CMK (cell line): ENCODE results near the gene MYH14.

Experiments used
- DNase-seq: peaks from one replicate; pipeline ENCODE4 v3.0.0-alpha.2; 2010; ENCODE audit warnings: low read depth

MYH14 gene

GRCh38 chr19:50192463-50193211 lies 10.8 kb upstream of the MYH14 start:
- no peak for DNase-seq

DNA sequence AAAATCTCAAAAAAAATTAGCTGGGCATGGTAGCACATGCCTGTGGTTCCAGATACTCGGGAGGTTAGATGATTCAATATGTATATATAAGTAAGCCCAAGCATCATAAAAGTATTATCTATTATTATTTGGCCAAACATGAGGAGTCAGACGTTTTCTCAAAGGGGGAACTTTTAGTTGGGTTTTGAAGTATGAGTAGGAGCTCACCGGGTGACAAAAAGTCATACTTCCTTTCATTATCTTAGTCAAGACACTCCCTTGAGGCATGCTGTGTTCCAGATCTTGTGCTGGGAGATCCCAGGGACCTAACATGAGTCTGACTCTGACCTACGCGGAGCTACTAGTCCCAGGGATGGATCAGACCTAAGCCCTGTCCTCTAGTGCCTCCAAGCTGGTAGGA lies 8.2 kb upstream of the MYH14 start:
- no peak for DNase-seq

- no peak for DNase-seq
These were observed 7.0 kb upstream of the MYH14 start for GRCh38 chr19:50196322-50196932.

GRCh38 chr19:50197348-50197747 lies 6.1 kb upstream of the MYH14 start:
- no peak for DNase-seq

GRCh38 chr19:50198431-50199258 lies 4.8 kb upstream of the MYH14 start:
- no peak for DNase-seq

DNA sequence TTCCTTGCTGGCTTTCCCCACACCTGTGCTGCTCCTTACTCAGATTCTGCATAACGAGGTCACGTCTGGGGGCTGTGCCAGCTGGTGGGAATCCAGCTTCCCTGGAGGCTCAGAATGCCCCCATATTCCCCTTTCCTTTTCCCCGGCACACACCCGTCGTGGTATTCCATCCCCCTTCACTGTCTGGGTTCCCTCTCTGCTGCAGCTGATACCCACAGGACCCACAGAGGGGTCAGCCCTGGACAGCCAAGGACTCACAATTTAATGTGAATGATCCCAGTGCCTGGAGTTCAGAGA lies 4.2 kb upstream of the MYH14 start:
- DNase-seq = no peak

GRCh38 chr19:50202386-50202785 lies 1.0 kb upstream of the MYH14 start:
- DNase-seq = no peak

- DNase-seq = no peak
These were observed 501 bp upstream of the MYH14 start for GRCh38 chr19:50202962-50203280.

DNA sequence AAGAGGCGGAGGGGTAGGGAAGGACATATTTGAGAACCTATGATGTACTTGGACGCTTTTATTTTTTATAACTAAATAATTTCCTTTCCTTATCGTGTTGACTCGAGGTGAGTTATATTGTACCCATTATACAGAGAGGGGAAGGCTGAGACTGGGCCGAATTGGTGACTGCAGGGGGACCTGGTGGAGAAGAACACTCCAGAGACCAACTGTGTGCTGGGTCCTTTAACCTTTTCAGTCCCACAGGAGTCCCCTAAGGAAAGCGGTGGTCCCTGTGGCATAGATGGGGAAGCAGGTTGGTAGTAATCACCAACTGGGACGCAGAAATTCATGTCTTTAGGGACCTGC lies 633 bp downstream of the MYH14 start:
- no peak for DNase-seq

GRCh38 chr19:50204811-50205675 lies 1.6 kb downstream of the MYH14 start:
- DNase-seq = no peak

GRCh38 chr19:50205681-50206138 lies 2.3 kb downstream of the MYH14 start:
- DNase-seq = no peak

DNA sequence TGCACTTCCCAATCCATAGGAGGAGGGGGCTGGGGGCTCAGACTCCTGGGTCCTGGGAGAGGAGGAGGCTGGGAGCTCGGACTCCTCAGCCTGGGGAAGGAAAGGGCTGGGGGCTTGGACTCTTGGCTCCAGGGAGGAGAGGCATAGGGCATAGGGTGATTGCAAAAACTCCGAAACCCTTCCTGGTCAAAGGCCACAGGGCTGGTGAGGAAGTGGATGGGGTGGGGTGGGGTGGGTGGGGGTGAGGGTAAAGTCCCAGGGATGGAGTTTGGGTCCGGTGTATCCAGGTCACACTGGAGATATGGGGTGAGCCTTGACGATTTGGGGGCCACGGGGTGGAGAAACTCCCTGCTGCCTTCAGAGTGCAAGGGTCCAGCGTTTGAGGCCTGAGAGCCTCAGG lies 2.8 kb downstream of the MYH14 start:
- DNase-seq = no peak

GRCh38 chr19:50207730-50208129 lies 4.3 kb downstream of the MYH14 start:
- DNase-seq = no peak

DNA sequence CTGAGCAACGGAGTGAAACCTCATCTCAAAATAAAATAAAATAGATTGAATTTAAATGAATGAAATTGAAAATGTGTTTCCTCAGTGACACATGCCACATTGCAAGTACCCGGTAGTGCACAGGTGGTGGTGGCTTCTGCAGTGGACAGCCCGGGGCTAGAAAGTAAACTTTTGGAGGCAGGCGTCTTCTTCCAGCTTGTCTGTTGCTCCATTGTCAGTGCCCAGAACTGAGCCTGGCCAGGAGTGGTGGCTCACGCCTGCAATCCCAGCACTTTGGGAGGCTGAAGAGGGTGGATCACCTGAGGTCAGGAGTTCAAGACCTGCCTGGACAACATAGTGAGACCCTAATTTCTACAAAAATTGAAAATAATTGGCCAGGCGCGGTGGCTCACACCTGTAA lies 5.7 kb downstream of the MYH14 start:
- no peak for DNase-seq

- no peak for DNase-seq
These were observed 7.0 kb downstream of the MYH14 start for GRCh38 chr19:50210425-50210824.

- DNase-seq = no peak
These were observed 10.5 kb downstream of the MYH14 start for GRCh38 chr19:50213925-50214324.

- DNase-seq = no peak
These were observed 11.5 kb downstream of the MYH14 start for GRCh38 chr19:50214699-50215543.

DNA sequence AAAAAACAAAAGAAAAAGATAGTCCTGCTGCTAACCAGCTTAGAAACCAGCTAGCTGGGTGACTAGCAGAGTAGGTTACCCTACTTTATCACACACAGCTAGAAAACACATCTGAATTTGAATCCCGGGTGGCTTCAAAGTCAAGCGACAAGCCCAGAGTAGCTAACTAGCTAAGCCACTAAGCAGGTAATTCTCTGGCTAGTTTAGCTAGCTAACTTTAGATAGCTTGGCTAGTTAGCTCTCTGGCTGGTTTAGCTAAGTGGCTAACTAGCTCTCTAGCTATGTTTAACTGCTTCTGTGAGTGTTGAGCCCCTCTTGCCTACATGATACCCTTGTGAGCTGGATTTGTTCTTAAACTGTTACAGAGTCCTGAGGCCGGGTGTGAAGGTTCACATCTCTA lies 12.4 kb downstream of the MYH14 start:
- DNase-seq = no peak

DNA sequence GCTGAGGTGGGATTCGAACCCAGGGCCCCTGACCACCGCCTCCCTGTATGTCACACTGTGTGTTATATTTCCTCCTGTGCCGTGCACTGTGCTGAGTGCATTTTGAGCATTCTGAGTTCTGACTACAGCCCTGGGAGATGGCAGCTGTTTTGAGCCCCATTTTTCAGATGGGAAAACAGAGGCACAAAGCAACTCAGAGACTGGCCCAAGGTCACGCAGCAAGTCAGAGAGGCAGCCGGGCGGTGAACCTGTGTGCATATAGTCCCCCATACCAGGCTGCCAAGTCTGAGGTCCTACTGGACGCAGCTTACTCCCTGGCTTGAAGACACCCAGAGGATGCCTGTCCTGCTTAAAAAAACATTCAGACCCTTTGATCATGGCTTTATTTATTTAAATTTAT lies 17.7 kb downstream of the MYH14 start:
- no peak for DNase-seq

DNA sequence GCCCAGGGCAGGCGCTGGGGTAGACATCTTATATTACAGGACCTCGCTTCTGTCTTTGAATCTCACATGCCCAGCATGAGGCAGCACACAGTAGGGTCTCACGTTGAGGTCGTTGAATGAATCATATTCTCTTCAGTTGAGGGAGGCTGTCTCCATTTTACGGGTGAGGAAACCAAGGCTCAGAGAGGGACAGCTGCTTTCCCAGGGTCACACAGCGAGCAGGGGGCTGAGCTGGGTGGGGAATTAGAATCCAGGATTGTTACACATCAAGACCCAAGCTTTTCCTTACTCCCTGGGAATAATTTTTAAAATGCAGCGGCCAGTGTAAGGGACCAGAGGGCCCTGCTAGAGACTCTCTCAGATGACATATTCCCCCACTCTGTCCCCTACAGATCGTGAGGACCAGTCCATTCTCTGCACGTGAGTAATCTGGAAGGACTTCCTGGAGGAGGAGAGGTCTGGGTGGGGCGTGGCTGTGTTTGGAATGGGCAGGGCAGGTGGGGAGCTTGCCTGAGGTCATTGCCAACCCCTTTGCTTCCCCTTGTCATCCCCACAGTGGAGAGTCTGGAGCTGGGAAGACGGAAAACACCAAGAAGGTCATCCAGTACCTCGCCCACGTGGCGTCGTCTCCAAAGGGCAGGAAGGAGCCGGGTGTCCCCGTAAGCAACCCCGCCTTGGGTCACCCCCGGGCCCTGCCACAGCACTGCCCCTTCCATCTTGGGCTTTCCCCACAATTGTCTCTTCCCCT lies 19.4 kb downstream of the MYH14 start:
- DNase-seq = no peak

- no peak for DNase-seq
These were observed 20.0 kb downstream of the MYH14 start for GRCh38 chr19:50223439-50223716.
